Esophagus muscularis mucosa (tissue), 4 donors: ENCODE data around the gene ANKRD33B. TPM values are rescaled to one million over a fixed set of nuclear protein-coding genes. Genes with fewer than 3 reads are reported as not detected.

Experiments
- DNase-seq: peaks from one replicate; pipeline ENCODE4 v3.0.0-alpha.2; 2017; ENCODE audit errors: extremely low spot score
- H3K27ac ChIP-seq, 4 donors: fragments of 200-600 bp; sonication (generic); replicated peaks in 1 of 4; 1 replicate in 3 of 4; 2 replicates in 1 of 4; pipeline ENCODE4 v1.5.1; 2016 to 2019; ENCODE audit warnings: mild to moderate bottlenecking in 1 of 4
- H3K27me3 ChIP-seq, 4 donors: fragments of 200-600 bp; sonication (generic); one replicate each; pipeline versions ENCODE4 v1.5.1 to v1.6.0; 2016 to 2019
- H3K36me3 ChIP-seq, 4 donors: fragments of 200-600 bp; sonication (generic); one replicate each; pipeline ENCODE4 v1.5.1; 2016 to 2019
- H3K4me1 ChIP-seq, 4 donors: fragments of 200-600 bp; sonication (generic); one replicate each; pipeline ENCODE4 v1.5.1; 2016 to 2019
- H3K4me3 ChIP-seq, 4 donors: fragments of 200-600 bp; sonication (generic); 1 replicate in 2 of 4; 2 replicates in 2 of 4; pipeline ENCODE4 v1.5.1; 2016 to 2019; ENCODE audit warnings: mild to moderate bottlenecking in 4 of 4, moderate library complexity in 1 of 4
- H3K9me3 ChIP-seq, 4 donors: fragments of 200-600 bp; sonication (generic); 1 replicate in 3 of 4; 2 replicates in 1 of 4; pipeline ENCODE4 v1.5.1; 2016 to 2019
- CTCF ChIP-seq, 3 experiments: fragments of 200-600 bp in 2 of 3; fragments of 450-650 bp in 1 of 3; sonication (generic) in 2 of 3; IDR thresholded peaks; one replicate each; pipeline ENCODE4 v1.5.1; 2017 to 2019; ENCODE audit warnings: antibody characterized with exemption in 3 of 3, mild to moderate bottlenecking in 2 of 3, moderate library complexity in 1 of 3
- EP300 ChIP-seq: sonication (generic); formaldehyde crosslinking; IDR thresholded peaks from one replicate; pipeline ENCODE4 v1.6.1; 2017; ENCODE audit warnings: antibody characterized with exemption
- POLR2A ChIP-seq: fragments of 450-650 bp; IDR thresholded peaks from one replicate; pipeline ENCODE4 v1.6.1; 2017; ENCODE audit warnings: antibody characterized with exemption, moderate library complexity, mild to moderate bottlenecking, low read depth
- POLR2AphosphoS5 ChIP-seq, 2 donors: sonication (generic); formaldehyde crosslinking; IDR thresholded peaks; one replicate each; pipeline ENCODE4 v1.6.1; 2017; ENCODE audit warnings: antibody characterized with exemption in 2 of 2
- WGBS: methylation state at CpG from one replicate; pipeline ENCODE4 v1.1.5; 2018; 5-methylcytosine and 5-hydroxymethylcytosine counted together
- intact Hi-C: fragments of 100-400 bp; cut with DNase I; formaldehyde crosslinking; loops from one replicate; pipeline ENCODE4 v1.15.1; 2023
- total RNA-seq, 4 donors: library from RNA; depleted of rRNA; stranded (reverse); fragments of >200 nt; gene quantifications; one replicate each; pipeline versions ENCODE4 v1.1.0 to v1.2.1, GENCODE V29; 2016

Gene ANKRD33B
- total RNA-seq, 4 donors from 2014 or later = 4.6 to 8.2 (median 6.7) TPM

- Histone ChIP-seq H3K27ac (no peak overlapping the region), H3K4me1 (peaks cover 4 to 19% (median 12%) of the 10 kb centered on the region in 4 donors), H3K27me3 (peaks cover 0 to 40% (median 0%) of the 10 kb centered on the region in 4 donors), H3K4me3 (peak overlapping the region in 1 of 4 donors; percentile 20), H3K36me3 (no peaks in the 10 kb centered on the region), H3K9me3 (no peaks in the 10 kb centered on the region)
- intact Hi-C loops = no loop called here
- 68% methylated on average over 20 of the region's 23 CpGs for whole genome bisulfite sequencing
- no peak for DNase-seq
- TF ChIP-seq POLR2AphosphoS5 (IDR thresholded peaks at IDR 0.05) = no peak
- TF ChIP-seq CTCF (IDR thresholded peaks at IDR 0.05) = no peak
- no peak for TF ChIP-seq POLR2A
- TF ChIP-seq EP300 = no peak
Observed at GRCh38 chr5:10632110-10632761, 68.4 kb downstream of the ANKRD33B start.

GRCh38 chr5:10633271-10634049, 69.6 kb downstream of the ANKRD33B start:
- 71% methylated on average over 28 of the region's 28 CpGs for WGBS

GRCh38 chr5:10634050-10634449, 70.2 kb downstream of the ANKRD33B start:
- H3K4me3 ChIP-seq = no peak overlapping the region
- intact Hi-C loops = no loop called here
- WGBS = 76% methylated on average over 4 of the region's 4 CpGs
- TF ChIP-seq CTCF (IDR thresholded peaks at IDR 0.05) = no peak
- no peak for TF ChIP-seq POLR2A
- no peak for TF ChIP-seq EP300
- no peak for TF ChIP-seq POLR2AphosphoS5 (IDR thresholded peaks at IDR 0.05)
- H3K4me1 ChIP-seq = peaks cover 0 to 8% (median 2%) of the 10 kb centered on the region in 4 donors
- peaks cover 0 to 47% (median 0%) of the 10 kb centered on the region in 4 donors for H3K27me3 ChIP-seq
- no peaks in the 10 kb centered on the region for H3K36me3 ChIP-seq
- no peak overlapping the region for H3K27ac ChIP-seq
- H3K9me3 ChIP-seq = no peaks in the 10 kb centered on the region
- DNase-seq = no peak

More at GRCh38 chr5:10633271-10634049, 69.6 kb downstream of the ANKRD33B start:
- H3K4me3 ChIP-seq = no peak overlapping the region
- DNase-seq = no peak
- no peaks in the 10 kb centered on the region for H3K9me3 ChIP-seq
- no peak overlapping the region for H3K27ac ChIP-seq
- intact Hi-C loops = no loop called here
- H3K36me3 ChIP-seq = no peaks in the 10 kb centered on the region
- no peak for TF ChIP-seq EP300
- TF ChIP-seq POLR2A = no peak
- no peak for TF ChIP-seq POLR2AphosphoS5 (IDR thresholded peaks at IDR 0.05)
- TF ChIP-seq CTCF (IDR thresholded peaks at IDR 0.05) = no peak
- peaks cover 0 to 47% (median 0%) of the 10 kb centered on the region in 4 donors for H3K27me3 ChIP-seq
- H3K4me1 ChIP-seq = peaks cover 0 to 8% (median 2%) of the 10 kb centered on the region in 4 donors

- Histone ChIP-seq H3K9me3 (no peaks in the 10 kb centered on the region), H3K4me1 (peaks cover 0 to 8% (median 2%) of the 10 kb centered on the region in 4 donors), H3K4me3 (no peak overlapping the region), H3K36me3 (no peaks in the 10 kb centered on the region), H3K27ac (no peak overlapping the region), H3K27me3 (peaks cover 0 to 47% (median 0%) of the 10 kb centered on the region in 4 donors)
- TF ChIP-seq CTCF (IDR thresholded peaks at IDR 0.05) (no peak), POLR2A (no peak), EP300 (no peak), POLR2AphosphoS5 (IDR thresholded peaks at IDR 0.05) (no peak)
- 92% methylated on average over 2 of the region's 2 CpGs for WGBS
- DNase-seq = no peak
- intact Hi-C loops = no loop called here
Observed at GRCh38 chr5:10634562-10634961, 70.7 kb downstream of the ANKRD33B start.
